HFF-Myc (cell line): Measurements from ENCODE around the gene KRT4.

Source experiments
- DNase-seq: peaks from one replicate; pipeline ENCODE4 v3.0.0-alpha.2; 2011; ENCODE audit warnings: low read depth; ENCODE audit errors: extremely low read depth
- H3K4me3 ChIP-seq: replicated peaks from 2 replicates; pipeline ENCODE4 v1.5.1; 2011; ENCODE audit warnings: low read depth, mild to moderate bottlenecking, control low read depth, low read length
- CTCF ChIP-seq: IDR thresholded peaks from 2 replicates; pipeline ENCODE4 v1.5.1; 2012; ENCODE audit warnings: mild to moderate bottlenecking, low read depth, low read length, control low read depth; ENCODE audit errors: missing control alignments

KRT4 gene

GRCh38 chr12:52836491-52837412, 22.8 kb upstream of the KRT4 start:
- no peak for DNase-seq
- no peak for TF ChIP-seq CTCF
- no peak overlapping the region for H3K4me3 ChIP-seq

DNA sequence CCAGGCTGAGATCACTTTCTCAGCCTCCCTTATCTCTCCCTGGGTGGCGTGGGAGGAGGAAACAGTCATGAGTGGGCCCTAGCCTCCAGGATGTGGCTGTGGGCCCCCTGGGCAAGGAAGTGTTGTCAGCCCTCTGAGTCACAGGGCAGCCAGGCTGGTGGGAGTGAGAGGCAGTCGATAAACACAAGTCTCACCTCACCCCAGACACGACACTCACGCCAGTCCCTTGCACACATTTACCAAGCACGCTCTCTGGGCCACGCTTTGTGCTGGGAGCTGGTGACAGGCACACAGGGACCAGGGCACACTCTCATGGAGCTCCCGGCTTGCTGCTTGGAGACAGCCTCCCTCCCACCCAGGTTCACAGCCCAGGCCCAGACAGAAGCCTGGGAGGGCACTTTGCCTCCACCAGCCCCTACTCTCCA, 22.1 kb upstream of the KRT4 start:
- TF ChIP-seq CTCF = no peak
- H3K4me3 ChIP-seq = no peak overlapping the region
- no peak for DNase-seq

DNA sequence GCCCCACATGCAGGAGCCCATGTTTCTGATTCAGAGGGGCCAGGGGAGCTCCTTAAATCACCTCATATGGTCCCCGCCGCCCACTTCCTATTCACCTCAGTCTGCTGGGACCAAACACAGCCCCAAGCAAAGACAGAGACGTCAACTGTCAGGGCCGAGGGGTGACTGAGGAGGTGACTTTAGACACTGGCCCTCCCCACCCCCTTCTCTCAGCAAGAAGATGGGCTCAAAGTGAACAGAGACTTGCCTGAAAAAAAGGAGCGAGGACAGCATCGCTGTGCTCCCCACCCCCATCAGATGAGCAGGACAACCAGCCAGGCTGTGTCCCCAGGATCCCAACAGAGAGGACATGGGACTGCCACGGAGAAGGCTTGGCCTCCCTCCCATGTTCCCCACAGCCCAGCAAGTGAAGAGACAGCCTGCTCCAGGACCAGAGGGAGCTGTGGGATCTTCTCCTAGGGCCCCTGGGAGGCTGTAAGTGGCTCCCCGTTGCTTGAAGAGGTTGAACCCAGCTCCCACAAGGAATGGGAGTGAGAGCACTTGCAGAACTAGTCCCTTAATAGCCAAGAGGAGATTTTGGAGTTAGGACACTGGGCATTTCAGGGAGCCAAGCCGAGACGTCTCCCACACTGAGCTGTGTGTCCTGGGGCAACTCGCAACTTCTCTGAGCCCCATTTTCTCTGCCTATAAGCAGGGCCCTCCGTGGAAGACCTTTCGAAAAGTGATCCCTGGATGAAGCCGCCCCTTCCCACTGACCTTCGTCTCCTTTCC, 21.5 kb upstream of the KRT4 start:
- DNase-seq = no peak
- no peak overlapping the region for H3K4me3 ChIP-seq
- TF ChIP-seq CTCF = no peak

DNA sequence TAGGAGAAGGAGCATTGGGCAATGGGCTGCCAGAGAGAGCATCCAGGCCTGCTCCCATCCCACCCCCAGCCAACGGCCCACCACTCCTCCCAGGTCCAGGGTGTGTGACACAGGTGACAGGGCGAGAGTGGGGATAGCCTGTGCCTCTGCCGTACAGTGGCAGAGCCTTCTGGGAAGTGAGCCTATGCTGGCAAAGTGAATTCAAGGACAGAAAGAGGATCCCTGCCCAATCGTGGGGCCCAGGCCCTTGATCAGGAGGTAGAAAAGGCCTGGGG, 20.7 kb upstream of the KRT4 start:
- no peak for TF ChIP-seq CTCF

DNA sequence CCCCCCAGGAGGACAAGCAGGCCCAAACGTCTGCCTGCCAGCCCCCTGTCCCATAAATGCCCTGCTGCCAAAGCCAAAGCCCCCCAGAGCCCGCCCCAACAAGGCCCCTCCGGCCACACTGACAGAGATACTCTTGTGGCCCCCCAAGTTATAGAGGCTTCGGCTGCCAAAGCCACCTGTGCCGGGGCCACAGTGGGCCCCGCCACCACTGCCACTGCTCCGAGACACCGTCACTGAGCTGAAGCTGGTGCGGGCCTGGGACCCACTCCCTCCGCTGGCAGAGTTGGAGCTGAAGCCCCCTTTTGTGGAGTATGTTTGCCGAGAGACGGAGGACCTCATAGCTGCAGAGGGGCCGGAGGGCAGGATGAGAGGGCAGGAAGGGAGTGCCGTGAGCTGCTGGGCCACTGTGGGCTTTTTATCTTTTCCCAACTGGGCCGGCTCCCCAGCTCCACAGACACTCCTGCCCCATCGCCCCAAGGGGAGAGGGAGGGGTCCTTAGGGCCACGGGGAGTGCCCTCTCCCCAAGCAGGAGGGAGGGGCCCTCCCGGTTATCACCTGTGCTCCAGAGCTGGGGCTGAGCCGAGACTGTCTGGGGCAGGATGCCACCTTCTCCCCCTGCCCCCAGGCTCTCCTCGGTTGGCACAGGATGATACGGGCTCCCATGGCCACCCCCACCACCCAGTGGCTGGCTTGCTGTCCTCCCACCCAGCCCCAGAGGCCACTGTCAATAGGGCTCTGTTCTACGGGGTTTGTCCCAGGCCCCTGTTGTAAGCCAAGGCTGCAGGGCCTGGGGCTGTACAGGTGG, 20.2 kb upstream of the KRT4 start, which contains the start of gene KRT79:
KRT79 (minus strand) TSS at position 390 of the 805 bp plus-strand sequence; CDS start at position 339, 51 bp downstream.
- no peak for DNase-seq
- H3K4me3 ChIP-seq = no peak within 1 kb of the TSS
- no peak for TF ChIP-seq CTCF

More for the DNA sequence above, 20.7 kb upstream of the KRT4 start:
- H3K4me3 ChIP-seq = no peak overlapping the region
- no peak for DNase-seq
